H1 (cell line): Measurements from ENCODE around the gene TRIM14.

Experiments used
- CHD2 ChIP-seq: IDR thresholded peaks from 2 replicates; pipeline ENCODE4 v1.6.1; 2012; ENCODE audit warnings: low read length, improper control_type of control experiment
- CTCF ChIP-seq, 3 experiments: IDR thresholded peaks; 1 replicate in 2 of 3; 2 replicates in 1 of 3; pipeline versions ENCODE4 v1.5.1 to v1.6.1; 2011; ENCODE audit warnings: low read length in 3 of 3, mild to moderate bottlenecking in 3 of 3, inconsistent platforms in 2 of 3, low read depth in 1 of 3, moderate library complexity in 1 of 3; ENCODE audit not compliant: insufficient read depth in 1 of 3; ENCODE audit errors: control extremely low read depth in 1 of 3
- EGR1 ChIP-seq: IDR thresholded peaks from 2 replicates; pipeline ENCODE4 v1.6.1; 2011; ENCODE audit warnings: low read depth, low read length, borderline replicate concordance
- EZH2 ChIP-seq: fragments of 200-600 bp; sonication (generic); IDR thresholded peaks from 2 replicates; pipeline ENCODE4 v1.7.1; 2012; ENCODE audit warnings: low read depth, mild to moderate bottlenecking, moderate library complexity, low read length, inconsistent platforms; ENCODE audit not compliant: severe bottlenecking
- GTF2F1 ChIP-seq: IDR thresholded peaks from 2 replicates; pipeline ENCODE4 v1.6.1; 2012; ENCODE audit warnings: low read depth, low read length, improper control_type of control experiment, borderline replicate concordance
- HDAC6 ChIP-seq: IDR thresholded peaks from one replicate; pipeline ENCODE4 v1.7.1; 2012; ENCODE audit warnings: low read depth, mild to moderate bottlenecking, inconsistent platforms, low read length, moderate library complexity
- KDM1A ChIP-seq: fragments of 200-600, 300-600 bp; sonication (generic); IDR thresholded peaks from 2 replicates; pipeline ENCODE4 v1.7.1; 2016; ENCODE audit warnings: mild to moderate bottlenecking, low read length, borderline replicate concordance
- POLR2A ChIP-seq, 2 experiments: IDR thresholded peaks; 1 replicate in 1 of 2; 2 replicates in 1 of 2; pipeline ENCODE4 v1.6.1; 2011; ENCODE audit warnings: low read depth in 2 of 2, low read length in 2 of 2, mild to moderate bottlenecking in 2 of 2; ENCODE audit errors: control extremely low read depth in 1 of 2
- TEAD4 ChIP-seq: IDR thresholded peaks from 2 replicates; pipeline ENCODE4 v1.6.1; 2012; ENCODE audit warnings: low read depth, low read length, inconsistent platforms, mixed read lengths

GRCh38 chr9:98086461-98086860, 32.6 kb downstream of the TRIM14 start:
- no peak for TF ChIP-seq HDAC6
- TF ChIP-seq POLR2A (IDR thresholded peaks at IDR 0.05; ENCODE audit: control extremely low read depth in 1 of 2, low read depth in 2 of 2, low read length in 2 of 2): no peak
- no peak for TF ChIP-seq TEAD4
- no peak for TF ChIP-seq EZH2
- no peak for TF ChIP-seq GTF2F1
- no peak for TF ChIP-seq KDM1A
- TF ChIP-seq EGR1: no peak
- no peak for TF ChIP-seq CTCF (IDR thresholded peaks at IDR 0.05; ENCODE audit: control extremely low read depth in 1 of 3, insufficient read depth in 1 of 3, low read depth in 1 of 3, low read length in 3 of 3)
- TF ChIP-seq CHD2: no peak
